Naive thymus-derived CD8-positive, alpha-beta T cell (primary cell): ENCODE measurements around the gene NR2E3. TPM values are rescaled to one million over a fixed set of nuclear protein-coding genes. Genes with fewer than 3 reads are reported as not detected.

Experiments
- ATAC-seq, 2 donors: fragments of 150-1000 bp; cut with Tn5 transposase in 1 of 2; sonication (Bioruptor Pico), chemical (Tn5 transposase) in 1 of 2; 1 replicate in 1 of 2; 2 replicates in 1 of 2; pipeline ENCODE4 v1.10.0; 2021; ENCODE audit warnings: mild to moderate bottlenecking in 2 of 2, moderate library complexity in 2 of 2
- POLR2A ChIA-PET: fragments of 350-600 bp; sonication (Branson Sonifier 250); formaldehyde crosslinking; loops from one replicate; lab custom pipeline; 2021; ENCODE audit warnings: antibody characterized with exemption; lab: Charles Lee
- DNase-seq, 10 donors: peaks; one replicate each; pipeline versions ENCODE4 v3.0.0 to v3.0.0-alpha.2; 2020 to 2022
- H3K27ac Mint-ChIP-seq, 10 donors: one replicate each; pipeline ENCODE4 v1.8.0; 2020 to 2022; ENCODE audit warnings: mild to moderate bottlenecking in 10 of 10, mixed read lengths in 10 of 10, moderate library complexity in 4 of 10, inconsistent platforms in 1 of 10
- H3K27me3 Mint-ChIP-seq, 5 donors: one replicate each; pipeline ENCODE4 v1.8.0; 2021 to 2022; ENCODE audit warnings: mixed read lengths in 5 of 5
- H3K36me3 Mint-ChIP-seq, 3 donors: one replicate each; pipeline ENCODE4 v1.8.0; 2020 to 2022; ENCODE audit warnings: mixed read lengths in 3 of 3, mild to moderate bottlenecking in 2 of 3, inconsistent platforms in 1 of 3
- H3K4me1 Mint-ChIP-seq, 4 donors: one replicate each; pipeline ENCODE4 v1.8.0; 2021 to 2022; ENCODE audit warnings: mixed read lengths in 4 of 4
- H3K4me3 Mint-ChIP-seq, 10 donors: one replicate each; pipeline ENCODE4 v1.8.0; 2020 to 2022; ENCODE audit warnings: mild to moderate bottlenecking in 10 of 10, mixed read lengths in 10 of 10, moderate library complexity in 6 of 10, inconsistent platforms in 1 of 10
- H3K9me3 Mint-ChIP-seq, 9 donors: one replicate each; pipeline ENCODE4 v1.8.0; 2020 to 2022; ENCODE audit warnings: mixed read lengths in 9 of 9, mild to moderate bottlenecking in 3 of 9, inconsistent platforms in 1 of 9, moderate library complexity in 1 of 9
- polyA plus RNA-seq, 3 donors: library from polyadenylated mRNA; unstranded; fragments of 300-500 nt; fragmentation: Illumina TruSeq; gene quantifications; one replicate each; pipeline ENCODE4 v1.2.3, GENCODE V29; 2021
- total RNA-seq, 8 experiments: library from RNA in 2 of 8; stranded (reverse) in 2 of 8; gene quantifications; one replicate each; pipeline ENCODE4 v1.2.3 and lab custom pipeline; 2021 to 2026

NR2E3 gene
- total and polyA plus RNA-seq, 5 experiments from 2014 or later: 0.07 to 0.36 TPM; not detected in 3

DNA sequence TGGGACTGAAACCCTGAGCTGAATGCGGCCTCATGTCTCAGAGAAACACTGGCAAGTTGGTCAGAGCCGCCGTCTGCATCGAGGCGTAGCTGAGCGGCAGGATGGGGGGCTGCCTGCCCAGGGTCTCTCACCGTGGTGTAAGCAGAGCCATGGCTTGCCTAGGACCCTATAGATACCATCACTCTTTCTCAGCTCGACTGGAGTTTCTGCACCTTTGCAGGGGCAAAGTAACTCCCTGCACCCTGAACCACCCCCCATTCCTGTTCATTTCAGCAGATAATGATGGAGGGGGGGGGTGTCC, 28.4 kb upstream of the NR2E3 start:
- Mint-ChIP-seq H3K27me3 (peaks cover 9 to 51% (median 23%) of the 10 kb centered on the region in 5 donors), H3K9me3 (no peaks in the 10 kb centered on the region), H3K27ac (no peak overlapping the region), H3K4me3 (no peak overlapping the region), H3K4me1 (peaks cover 0 to 2% (median 0%) of the 10 kb centered on the region in 4 donors), H3K36me3 (no peaks in the 10 kb centered on the region)
- ATAC-seq: no peak
- POLR2A ChIA-PET: no interaction called here
- DNase-seq: no peak

DNA sequence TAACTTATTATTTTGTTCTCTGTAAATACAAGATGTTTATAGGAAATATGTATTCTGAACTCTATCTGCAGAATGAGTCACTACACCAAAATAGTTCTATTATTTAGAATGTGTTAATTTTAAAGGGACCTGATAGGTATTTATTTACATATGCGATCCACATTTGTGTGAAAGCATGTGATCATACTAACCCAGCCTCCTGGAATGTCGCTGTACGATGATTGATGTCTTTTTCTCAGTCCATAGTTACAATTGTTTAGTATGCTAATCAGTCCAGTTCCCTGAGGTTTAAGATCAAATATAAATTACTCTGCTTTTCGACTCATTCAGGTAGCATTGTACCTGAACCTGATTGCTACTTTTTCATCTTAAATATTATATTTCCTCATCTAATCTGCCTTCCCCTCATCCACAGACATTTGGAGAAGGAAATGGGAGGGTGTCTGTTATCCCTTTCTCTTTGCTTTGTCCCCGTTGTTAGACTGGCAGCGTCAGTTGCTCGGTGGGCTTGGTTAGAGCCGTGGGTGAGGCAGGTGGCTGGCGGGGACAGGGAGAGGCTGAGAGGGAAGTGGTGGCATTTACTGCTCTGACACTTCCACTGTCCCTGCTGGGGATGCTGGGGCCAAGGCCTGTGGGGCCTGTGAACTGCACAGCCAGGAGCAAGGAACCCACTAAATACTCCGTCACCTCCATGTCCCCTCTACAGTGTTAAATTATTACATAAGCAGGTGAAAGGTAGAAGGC, 27.8 kb upstream of the NR2E3 start:
- POLR2A ChIA-PET: no interaction called here
- DNase-seq (no peak), ATAC-seq (no peak)
- H3K27me3 Mint-ChIP-seq: peaks cover 9 to 51% (median 23%) of the 10 kb centered on the region in 5 donors
- H3K9me3 Mint-ChIP-seq: no peaks in the 10 kb centered on the region
- H3K4me1 Mint-ChIP-seq: peaks cover 0 to 2% (median 0%) of the 10 kb centered on the region in 4 donors
- H3K27ac Mint-ChIP-seq: peak overlapping the region in 1 of 10 donors; percentile 29
- no peak overlapping the region for H3K4me3 Mint-ChIP-seq
- H3K36me3 Mint-ChIP-seq: no peaks in the 10 kb centered on the region

DNA sequence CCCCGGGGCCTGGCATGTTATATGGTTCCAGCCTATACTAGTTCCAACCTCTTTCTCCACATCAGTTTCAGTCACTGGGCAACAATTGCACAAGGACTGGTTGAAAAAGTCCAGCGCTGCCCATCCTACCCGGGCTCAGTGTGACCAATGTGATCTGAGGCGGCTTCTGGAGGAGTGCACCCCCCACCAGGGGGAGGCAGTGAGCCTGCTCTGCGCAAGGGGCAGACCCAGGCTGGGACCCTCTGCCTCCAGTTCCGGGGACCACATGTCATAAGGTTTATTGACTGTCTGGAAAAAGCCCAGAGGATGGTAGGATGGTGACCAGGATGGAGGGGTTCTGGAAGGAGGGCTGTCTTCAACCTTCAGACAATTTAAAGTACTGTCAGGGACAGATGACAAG, 25.6 kb upstream of the NR2E3 start:
- H3K9me3 Mint-ChIP-seq: no peaks in the 10 kb centered on the region
- POLR2A ChIA-PET: no interaction called here
- H3K27ac Mint-ChIP-seq: no peak overlapping the region

DNA sequence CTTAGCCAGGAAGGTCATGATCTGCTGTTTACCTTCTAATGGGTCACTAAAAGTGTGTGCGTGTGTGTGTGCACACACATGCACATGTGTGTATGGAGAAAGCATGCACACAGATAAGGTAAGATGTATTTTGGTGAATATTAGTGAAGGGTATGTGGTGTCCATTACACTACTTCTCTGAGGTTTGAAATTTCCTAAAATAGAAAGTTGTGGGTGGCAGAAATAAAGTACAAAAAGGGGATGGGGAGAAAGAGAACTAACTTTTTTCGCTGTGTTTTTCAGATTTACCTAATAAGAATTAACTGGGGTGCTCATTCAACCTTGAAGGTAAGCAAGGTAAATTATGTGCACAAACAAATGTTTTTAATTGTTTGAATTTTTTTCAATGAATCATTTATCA, 24.4 kb upstream of the NR2E3 start:
- no peak for DNase-seq
- Mint-ChIP-seq H3K4me3 (no peak overlapping the region), H3K4me1 (no peaks in the 10 kb centered on the region), H3K27me3 (peaks cover 9 to 44% (median 25%) of the 10 kb centered on the region in 5 donors), H3K27ac (no peak overlapping the region), H3K9me3 (no peaks in the 10 kb centered on the region), H3K36me3 (no peaks in the 10 kb centered on the region)
- ATAC-seq: no peak
- POLR2A ChIA-PET: no interaction called here

More for the DNA sequence above, 25.6 kb upstream of the NR2E3 start:
- Mint-ChIP-seq H3K4me1 (peaks cover 0 to 2% (median 0%) of the 10 kb centered on the region in 4 donors), H3K36me3 (no peaks in the 10 kb centered on the region), H3K4me3 (no peak overlapping the region), H3K27me3 (peaks cover 9 to 51% (median 23%) of the 10 kb centered on the region in 5 donors)
- ATAC-seq (no peak), DNase-seq (peak in 1 of 10 donors; percentile 7)

DNA sequence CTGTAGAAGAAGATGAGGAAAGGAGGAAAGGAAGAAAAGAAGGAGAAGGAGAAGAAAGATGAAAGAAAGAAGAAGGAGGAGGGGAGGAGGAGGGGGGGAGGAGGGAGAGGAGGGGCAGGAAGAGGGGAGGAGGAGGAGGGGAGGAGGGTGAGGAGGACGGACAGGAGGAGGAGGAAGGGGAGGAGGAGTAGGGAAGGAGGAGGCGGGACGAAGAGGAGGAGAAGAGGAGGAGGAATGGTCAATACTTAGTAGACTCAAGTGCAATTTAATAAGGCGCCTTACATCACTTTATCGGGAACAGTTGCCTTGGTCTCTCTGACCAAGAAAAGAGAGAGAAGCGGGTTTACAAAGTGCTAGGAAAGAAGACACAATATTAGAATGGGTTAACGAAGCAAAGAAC, 23.7 kb upstream of the NR2E3 start:
- DNase-seq: no peak
- ATAC-seq: no peak
- Mint-ChIP-seq H3K4me3 (no peak overlapping the region), H3K4me1 (no peaks in the 10 kb centered on the region), H3K27me3 (peaks cover 5 to 38% (median 18%) of the 10 kb centered on the region in 5 donors), H3K9me3 (no peaks in the 10 kb centered on the region), H3K27ac (no peak overlapping the region), H3K36me3 (no peaks in the 10 kb centered on the region)
- POLR2A ChIA-PET: no interaction called here

DNA sequence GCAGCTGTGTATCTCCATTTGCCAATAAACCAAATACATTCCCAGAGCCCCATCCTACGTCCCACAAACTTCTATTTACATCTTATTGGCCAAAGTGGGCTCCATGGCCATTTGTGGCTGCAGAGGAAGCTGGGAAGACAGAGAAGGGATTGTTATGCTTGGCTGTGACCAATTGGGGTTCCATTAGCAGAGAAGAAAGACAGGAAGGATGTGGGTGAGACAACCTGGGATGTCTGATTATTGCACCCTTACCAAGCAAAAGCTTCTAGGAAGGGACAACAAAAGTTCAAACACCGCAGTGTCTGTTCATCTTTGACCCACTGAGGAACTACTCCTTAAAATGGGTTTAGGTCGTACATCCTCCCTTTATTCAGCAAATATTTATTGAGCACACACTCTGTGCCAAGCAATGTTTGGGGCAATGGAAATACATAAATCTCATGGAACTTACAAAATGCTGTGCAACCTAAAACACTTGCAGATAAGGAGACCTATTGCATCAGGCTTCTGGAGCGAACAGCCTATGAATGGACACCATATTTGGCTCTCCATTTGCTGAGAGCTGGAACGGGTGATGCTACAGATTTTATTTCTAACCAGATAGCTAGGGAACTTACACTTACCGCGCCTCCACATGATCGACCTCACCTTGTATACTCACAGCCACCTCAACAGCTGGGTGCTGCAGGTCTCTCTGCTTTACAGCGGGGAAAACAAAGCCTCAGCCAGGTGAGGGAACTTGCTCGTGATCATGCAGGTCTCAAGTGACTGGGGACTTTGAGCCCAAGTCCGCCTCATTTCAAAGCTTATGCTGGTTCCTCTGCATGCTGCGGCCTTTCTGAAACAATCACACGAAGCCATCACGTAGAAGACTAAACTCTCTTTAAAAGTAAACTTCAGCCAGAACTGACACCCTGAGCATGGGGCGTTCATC, 21.4 kb upstream of the NR2E3 start:
- Mint-ChIP-seq H3K27me3 (peaks cover 4 to 30% (median 17%) of the 10 kb centered on the region in 5 donors), H3K4me1 (no peaks in the 10 kb centered on the region), H3K36me3 (no peaks in the 10 kb centered on the region), H3K4me3 (peak overlapping the region in 1 of 10 donors; percentile 54), H3K9me3 (peaks cover 0 to 1% (median 0%) of the 10 kb centered on the region in 9 donors), H3K27ac (no peak overlapping the region)
- DNase-seq: no peak
- ATAC-seq: no peak
- POLR2A ChIA-PET: no interaction called here

DNA sequence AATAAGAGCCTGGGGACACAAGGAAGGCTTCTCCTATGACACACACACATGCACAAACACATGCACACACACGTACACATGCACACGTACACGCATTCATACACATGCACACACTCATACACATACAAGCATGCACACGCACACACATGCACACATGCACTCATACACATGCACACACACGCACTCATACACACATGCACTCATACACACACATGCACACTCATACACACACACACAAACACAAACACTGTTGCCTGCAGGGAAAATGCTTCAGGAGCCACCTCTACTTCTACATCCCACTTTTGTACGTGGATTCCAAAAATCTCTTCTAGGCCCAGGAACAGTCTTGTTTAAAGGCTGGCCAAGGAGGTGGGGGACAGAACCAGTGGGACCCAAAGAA, 20.7 kb upstream of the NR2E3 start:
- DNase-seq: no peak
- H3K27me3 Mint-ChIP-seq: peaks cover 4 to 26% (median 13%) of the 10 kb centered on the region in 5 donors
- H3K36me3 Mint-ChIP-seq: no peaks in the 10 kb centered on the region
- H3K9me3 Mint-ChIP-seq: peaks cover 0 to 2% (median 0%) of the 10 kb centered on the region in 9 donors
- H3K27ac Mint-ChIP-seq: no peak overlapping the region
- POLR2A ChIA-PET: no interaction called here
- H3K4me3 Mint-ChIP-seq: no peak overlapping the region
- no peaks in the 10 kb centered on the region for H3K4me1 Mint-ChIP-seq
- no peak for ATAC-seq

DNA sequence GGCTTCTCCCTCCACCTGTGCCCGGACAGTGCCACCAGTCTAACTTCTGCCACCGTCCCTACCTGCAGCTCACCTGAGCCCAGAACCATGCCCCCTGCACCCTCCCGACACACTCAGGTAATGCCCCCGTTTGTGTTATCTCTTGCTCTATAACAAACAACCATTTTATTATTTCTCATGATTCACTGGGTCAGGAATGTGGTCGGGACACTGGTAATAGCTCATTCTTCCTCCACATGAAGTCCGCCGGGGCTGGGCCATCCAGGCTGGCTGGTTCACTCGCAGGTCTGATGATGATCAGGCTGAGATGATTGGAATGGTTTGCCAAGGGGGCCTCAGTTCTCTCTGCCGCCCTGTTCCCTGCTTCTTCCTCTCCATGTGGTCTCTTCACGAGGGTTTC, 20.3 kb upstream of the NR2E3 start:
- H3K4me3 Mint-ChIP-seq: no peak overlapping the region
- H3K27ac Mint-ChIP-seq: peak overlapping the region in 1 of 10 donors; percentile 37
- no peak for DNase-seq
- no peaks in the 10 kb centered on the region for H3K4me1 Mint-ChIP-seq
- no peak for ATAC-seq
- POLR2A ChIA-PET: no interaction called here
- peaks cover 0 to 2% (median 0%) of the 10 kb centered on the region in 9 donors for H3K9me3 Mint-ChIP-seq
- peaks cover 0 to 21% (median 9%) of the 10 kb centered on the region in 5 donors for H3K27me3 Mint-ChIP-seq
- H3K36me3 Mint-ChIP-seq: no peaks in the 10 kb centered on the region

DNA sequence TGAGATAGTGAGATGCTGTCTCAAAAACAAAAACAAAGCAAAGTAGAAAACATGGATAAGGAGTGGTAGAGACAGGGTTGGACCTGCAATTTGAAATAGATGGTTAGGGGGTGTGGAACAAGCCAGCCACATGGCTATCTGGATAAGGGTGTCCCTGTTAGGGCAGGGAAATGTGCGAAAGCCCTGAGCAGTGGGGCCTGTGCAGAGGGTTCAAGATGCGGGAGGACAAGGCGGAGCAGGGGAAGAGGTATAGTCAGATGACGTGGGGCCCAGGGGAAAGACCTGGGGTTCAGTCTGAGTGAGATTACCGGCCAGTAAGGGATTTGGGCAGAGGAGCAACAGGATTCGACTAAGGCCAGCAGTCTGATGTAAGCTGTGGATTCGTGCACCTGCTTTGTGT, 18.4 kb upstream of the NR2E3 start:
- no peak overlapping the region for H3K4me3 Mint-ChIP-seq
- H3K27me3 Mint-ChIP-seq: peaks cover 0 to 7% (median under 1%) of the 10 kb centered on the region in 5 donors
- DNase-seq (no peak), ATAC-seq (no peak)
- H3K27ac Mint-ChIP-seq: no peak overlapping the region
- POLR2A ChIA-PET: no interaction called here
- H3K36me3 Mint-ChIP-seq: no peaks in the 10 kb centered on the region
- H3K9me3 Mint-ChIP-seq: peaks cover 0 to 2% (median 0%) of the 10 kb centered on the region in 9 donors
- H3K4me1 Mint-ChIP-seq: no peaks in the 10 kb centered on the region

DNA sequence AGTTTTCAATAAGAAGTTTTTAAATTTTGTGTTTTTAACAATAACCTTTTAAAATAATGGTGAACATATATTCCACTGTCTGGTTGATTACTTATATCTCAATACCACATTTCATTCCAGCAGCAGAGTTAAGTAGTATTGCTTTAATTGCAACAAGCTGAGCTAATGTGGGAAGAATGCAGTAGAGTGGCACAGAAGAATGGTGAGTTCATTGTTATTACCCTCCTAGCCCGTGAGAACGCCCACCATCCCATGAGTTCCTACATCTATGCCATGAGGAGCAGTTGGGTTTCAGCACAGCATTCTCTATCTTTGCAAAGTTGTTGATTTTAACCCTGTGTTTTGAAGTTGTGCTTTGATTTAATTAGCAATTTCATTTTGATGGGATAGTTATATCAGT, 17.8 kb upstream of the NR2E3 start:
- H3K4me3 Mint-ChIP-seq: no peak overlapping the region
- DNase-seq (no peak), ATAC-seq (no peak)
- H3K27ac Mint-ChIP-seq: no peak overlapping the region
- H3K9me3 Mint-ChIP-seq: peaks cover 0 to 2% (median 0%) of the 10 kb centered on the region in 9 donors
- no peaks in the 10 kb centered on the region for H3K36me3 Mint-ChIP-seq
- H3K27me3 Mint-ChIP-seq: peaks cover 0 to 7% (median 0%) of the 10 kb centered on the region in 5 donors
- POLR2A ChIA-PET: no interaction called here
- H3K4me1 Mint-ChIP-seq: no peaks in the 10 kb centered on the region

DNA sequence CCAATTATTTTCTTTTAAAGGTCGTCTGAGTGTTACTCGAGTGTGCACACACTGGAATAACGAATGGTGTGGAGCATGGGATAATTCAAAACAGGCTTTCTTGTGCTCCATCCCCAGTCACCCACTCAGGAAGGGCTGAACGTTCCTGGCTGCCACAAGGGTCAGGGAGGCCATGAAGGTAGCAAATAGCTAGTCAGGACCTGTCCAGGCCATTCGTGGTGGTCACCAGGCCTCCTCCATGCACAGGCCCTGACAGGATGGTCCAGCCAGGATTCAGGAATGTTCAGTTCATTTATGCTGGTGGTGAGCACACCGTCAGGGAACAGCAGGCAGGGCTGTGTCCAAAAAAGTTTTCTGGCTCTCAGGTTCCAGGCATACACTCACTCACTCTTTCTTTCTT, 11.7 kb upstream of the NR2E3 start:
- POLR2A ChIA-PET: no interaction called here
- no peaks in the 10 kb centered on the region for H3K36me3 Mint-ChIP-seq
- H3K4me1 Mint-ChIP-seq: peaks cover 0 to 2% (median 0%) of the 10 kb centered on the region in 4 donors
- peaks cover 0 to 4% (median 0%) of the 10 kb centered on the region in 9 donors for H3K9me3 Mint-ChIP-seq
- H3K4me3 Mint-ChIP-seq: no peak overlapping the region
- peak overlapping the region in 1 of 10 donors; percentile 40 for H3K27ac Mint-ChIP-seq
- no peak for ATAC-seq
- peaks cover 11 to 40% (median 25%) of the 10 kb centered on the region in 5 donors for H3K27me3 Mint-ChIP-seq
- no peak for DNase-seq

DNA sequence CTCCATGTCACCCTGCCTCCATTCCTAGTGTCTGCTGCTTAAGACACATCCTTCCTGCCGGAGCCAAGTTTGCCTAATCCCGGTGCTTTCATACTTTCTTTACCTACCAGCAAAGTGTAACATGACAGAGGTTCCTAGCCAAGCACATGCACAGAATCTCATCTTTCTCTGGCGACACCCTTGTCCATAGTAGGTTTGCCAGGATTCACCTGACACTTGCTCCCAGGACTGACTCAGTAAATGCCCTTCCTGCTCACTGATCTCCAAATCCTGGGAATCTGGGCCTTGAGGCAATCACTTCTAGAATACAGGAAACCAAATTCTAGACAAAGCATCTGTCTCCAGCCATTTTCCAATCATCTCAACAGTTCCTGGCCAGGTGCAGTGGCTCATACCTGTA, 10.2 kb upstream of the NR2E3 start:
- Mint-ChIP-seq H3K27ac (no peak overlapping the region), H3K27me3 (peaks cover 11 to 40% (median 25%) of the 10 kb centered on the region in 5 donors), H3K36me3 (no peaks in the 10 kb centered on the region), H3K9me3 (peaks cover 0 to 2% (median 0%) of the 10 kb centered on the region in 9 donors), H3K4me1 (peaks cover 0 to 2% (median under 1%) of the 10 kb centered on the region in 4 donors), H3K4me3 (no peak overlapping the region)
- no peak for DNase-seq
- ATAC-seq: no peak
- POLR2A ChIA-PET: no interaction called here
